GM23338 (cell line): ENCODE results near the gene TSC22D1.

Experiments used
- CTCF ChIP-seq, 2 experiments: fragments of 200-600 bp in 1 of 2; sonication (generic) in 1 of 2; conservative IDR thresholded peaks; 2 replicates each; pipeline versions ENCODE4 v1.5.1 to v1.6.1; 2016 to 2017; ENCODE audit warnings: antibody characterized with exemption in 2 of 2, low read depth in 2 of 2, mild to moderate bottlenecking in 2 of 2, moderate library complexity in 1 of 2
- EZH2 ChIP-seq: fragments of 200-600 bp; sonication (generic); IDR thresholded peaks from one replicate; pipeline ENCODE4 v1.8.0; 2017; ENCODE audit warnings: antibody characterized with exemption, mild to moderate bottlenecking, low read depth; ENCODE audit not compliant: unreplicated experiment
- JUNB ChIP-seq: IDR thresholded peaks from one replicate; pipeline ENCODE4 v1.6.1; 2016; ENCODE audit warnings: antibody characterized with exemption; ENCODE audit not compliant: unreplicated experiment
- POLR2AphosphoS5 ChIP-seq: IDR thresholded peaks from 2 replicates; pipeline ENCODE4 v1.6.1; 2016; ENCODE audit warnings: antibody characterized with exemption, low read depth

DNA sequence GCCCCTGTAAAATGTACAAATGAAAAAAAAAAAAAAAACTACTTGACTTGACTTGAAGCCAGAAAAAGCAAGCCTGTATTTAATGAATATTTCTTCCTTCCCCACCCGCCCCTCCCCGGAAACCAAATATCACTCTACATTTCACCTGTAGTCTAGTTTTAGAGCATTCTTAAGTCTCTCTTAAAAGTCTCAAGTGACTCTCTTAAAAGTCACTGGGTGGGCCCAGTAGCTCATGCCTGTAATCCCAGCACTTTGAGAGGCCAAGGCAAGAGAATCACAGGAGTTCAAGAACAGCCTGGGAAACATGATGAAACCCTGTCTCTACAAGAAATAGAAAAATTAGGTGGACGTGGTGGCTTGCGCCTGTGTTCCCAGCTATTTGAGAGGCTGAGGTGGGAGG, 72.0 kb downstream of the TSC22D1 start:
- TF ChIP-seq CTCF (conservative IDR thresholded peaks at IDR 0.05; ENCODE audit: low read depth in 2 of 2) (no peak), POLR2AphosphoS5 (no peak), JUNB (no peak), EZH2 (no peak)
